IMR-90 (cell line): ENCODE data around the gene FNBP1. TPM values are rescaled to one million over a fixed set of nuclear protein-coding genes. Genes with fewer than 3 reads are reported as not detected.

Experiments used
- ATAC-seq: fragments of 200-7000 bp; cut with Tn5 transposase; 2 replicates; pipeline ENCODE4 v1.9.1; 2020; ENCODE audit warnings: low read depth, mild to moderate bottlenecking, moderate library complexity
- BruUV-seq: library from RNA; stranded (reverse); fragments of 400-500 nt; replicated peaks from 2 replicates; lab custom pipeline; 2021; lab: Mats Ljungman, UMichigan
- CTCF ChIA-PET: fragments of 300-600 bp; formaldehyde crosslinking; extraction: SDS; loops from one replicate; lab custom pipeline; 2021; ENCODE audit warnings: antibody characterized with exemption; lab: Yijun Ruan, JAX
- POLR2A ChIA-PET: fragments of 300-600 bp; sonication (Branson Sonifier 250); formaldehyde crosslinking; loops from one replicate; lab custom pipeline; 2022; ENCODE audit warnings: antibody characterized with exemption; ENCODE audit not compliant: unreplicated experiment; lab: Charles Lee
- DNase-seq: peaks from one replicate; pipeline ENCODE4 v3.0.0; 2013
- H2AFZ ChIP-seq: replicated peaks from 2 replicates; pipeline ENCODE3; 2013; ENCODE audit warnings: low read length, mild to moderate bottlenecking; ENCODE audit not compliant: poor library complexity
- H2AK5ac ChIP-seq: 2 replicates; pipeline ENCODE4 v1.6.1; 2013; ENCODE audit warnings: low read depth, low read length, inconsistent platforms
- H2AK9ac ChIP-seq: replicated peaks from 2 replicates; pipeline ENCODE3; 2013; ENCODE audit warnings: mild to moderate bottlenecking, low read depth, low read length, moderate library complexity; ENCODE audit not compliant: poor library complexity
- H2BK120ac ChIP-seq: 2 replicates; pipeline ENCODE4 v1.6.1; 2013; ENCODE audit warnings: low read depth, low read length, inconsistent platforms
- H2BK15ac ChIP-seq: 3 replicates; pipeline ENCODE4 v1.6.1; 2013; ENCODE audit warnings: low read depth, low read length, inconsistent platforms
- H2BK20ac ChIP-seq: 2 replicates; pipeline ENCODE4 v1.6.1; 2013; ENCODE audit warnings: low read depth, mild to moderate bottlenecking, inconsistent platforms, low read length, moderate library complexity
- H2BK5ac ChIP-seq: 2 replicates; pipeline ENCODE4 v1.6.1; 2013; ENCODE audit warnings: mild to moderate bottlenecking, low read depth, low read length, inconsistent platforms; ENCODE audit not compliant: poor library complexity, severe bottlenecking
- H3K14ac ChIP-seq: replicated peaks from 2 replicates; pipeline ENCODE4 v1.6.1; 2013; ENCODE audit warnings: low read depth, low read length, inconsistent platforms
- H3K18ac ChIP-seq: 2 replicates; pipeline ENCODE4 v1.6.1; 2013; ENCODE audit warnings: low read depth, low read length, control low read depth
- H3K23ac ChIP-seq: 2 replicates; pipeline ENCODE4 v1.6.1; 2013; ENCODE audit warnings: low read depth, low read length, inconsistent platforms
- H3K27ac ChIP-seq: 2 replicates; pipeline ENCODE4 v1.5.1; 2013; ENCODE audit warnings: mild to moderate bottlenecking, control low read depth, low read length; ENCODE audit not compliant: insufficient read depth
- H3K27me3 ChIP-seq: 2 replicates; pipeline ENCODE4 v1.6.1; 2013; ENCODE audit warnings: low read length; ENCODE audit not compliant: control insufficient read depth, insufficient read depth
- H3K36me3 ChIP-seq: 2 replicates; pipeline ENCODE4 v1.6.1; 2013; ENCODE audit warnings: low read length, mixed read lengths; ENCODE audit not compliant: control insufficient read depth, insufficient read depth
- H3K4ac ChIP-seq: 2 replicates; pipeline ENCODE4 v1.6.1; 2013; ENCODE audit warnings: low read depth, low read length, inconsistent platforms
- H3K4me1 ChIP-seq: 2 replicates; pipeline ENCODE4 v1.6.1; 2013; ENCODE audit warnings: low read length, mixed read lengths; ENCODE audit not compliant: control insufficient read depth, insufficient read depth
- H3K4me2 ChIP-seq: 2 replicates; pipeline ENCODE4 v1.6.1; 2013; ENCODE audit warnings: low read depth, mild to moderate bottlenecking, control low read depth, low read length, moderate library complexity
- H3K4me3 ChIP-seq: 2 replicates; pipeline ENCODE4 v1.5.1; 2013; ENCODE audit warnings: low read depth, mild to moderate bottlenecking, control low read depth, low read length, moderate library complexity; ENCODE audit not compliant: insufficient read depth
- H3K56ac ChIP-seq: 2 replicates; pipeline ENCODE4 v1.6.1; 2013; ENCODE audit warnings: low read length, inconsistent platforms; ENCODE audit not compliant: insufficient read depth; ENCODE audit errors: extremely low read depth
- H3K79me1 ChIP-seq, 2 experiments: 2 replicates each; pipeline ENCODE4 v1.6.1; 2013; ENCODE audit warnings: low read length in 2 of 2, inconsistent platforms in 1 of 2, low read depth in 1 of 2
- H3K9ac ChIP-seq: 2 replicates; pipeline ENCODE4 v1.6.1; 2013; ENCODE audit warnings: low read depth, low read length, control low read depth
- H3K9me1 ChIP-seq: 2 replicates; pipeline ENCODE4 v1.6.1; 2013; ENCODE audit warnings: low read length, inconsistent platforms; ENCODE audit not compliant: insufficient read depth
- H3K9me3 ChIP-seq: 2 replicates; pipeline ENCODE4 v1.6.1; 2013; ENCODE audit warnings: low read length; ENCODE audit not compliant: control insufficient read depth, insufficient read depth
- H4K20me1 ChIP-seq: 2 replicates; pipeline ENCODE4 v1.6.1; 2013; ENCODE audit warnings: low read length, inconsistent platforms; ENCODE audit not compliant: insufficient read depth
- H4K5ac ChIP-seq: 2 replicates; pipeline ENCODE4 v1.6.1; 2013; ENCODE audit warnings: mild to moderate bottlenecking, low read depth, low read length, control low read depth
- H4K8ac ChIP-seq, 2 experiments: 2 replicates each; pipeline ENCODE4 v1.6.1; 2013; ENCODE audit warnings: low read depth in 2 of 2, low read length in 2 of 2, control low read depth in 1 of 2, inconsistent platforms in 1 of 2
- H4K91ac ChIP-seq: 2 replicates; pipeline ENCODE4 v1.6.1; 2013; ENCODE audit warnings: low read depth, low read length, inconsistent platforms; ENCODE audit not compliant: insufficient read depth
- BHLHE40 ChIP-seq: fragments of 150-350 bp; IDR thresholded peaks from 2 replicates; pipeline ENCODE4 v1.6.1; 2016; ENCODE audit warnings: mild to moderate bottlenecking, low read depth, low read length
- CEBPB ChIP-seq: IDR thresholded peaks from 2 replicates; pipeline ENCODE4 v1.6.1; 2012; ENCODE audit warnings: low read depth, low read length, improper control_type of control experiment
- CHD1 ChIP-seq: IDR thresholded peaks from 2 replicates; pipeline ENCODE4 v1.6.1; 2012; ENCODE audit warnings: low read depth, low read length, improper control_type of control experiment
- FOS ChIP-seq: fragments of 150-350 bp; IDR thresholded peaks from 2 replicates; pipeline ENCODE4 v1.6.1; 2016; ENCODE audit warnings: low read depth, low read length
- MAFK ChIP-seq: IDR thresholded peaks from 2 replicates; pipeline ENCODE4 v1.6.1; 2012; ENCODE audit warnings: low read depth, low read length, improper control_type of control experiment
- MAZ ChIP-seq: IDR thresholded peaks from 2 replicates; pipeline ENCODE4 v1.6.1; 2012; ENCODE audit warnings: low read depth, mild to moderate bottlenecking, low read length, improper control_type of control experiment, moderate library complexity, borderline replicate concordance
- MXI1 ChIP-seq: IDR thresholded peaks from 2 replicates; pipeline ENCODE4 v1.6.1; 2012; ENCODE audit warnings: low read depth, mild to moderate bottlenecking, low read length, moderate library complexity, borderline replicate concordance
- NFE2L2 ChIP-seq: fragments of 150-350 bp; IDR thresholded peaks from 2 replicates; pipeline ENCODE4 v1.6.1; 2016; ENCODE audit warnings: low read depth, mild to moderate bottlenecking, low read length
- POLR2A ChIP-seq: IDR thresholded peaks from 2 replicates; pipeline ENCODE4 v1.6.1; 2012; ENCODE audit warnings: mild to moderate bottlenecking, low read depth, low read length
- RAD21 ChIP-seq: IDR thresholded peaks from 2 replicates; pipeline ENCODE4 v1.6.1; 2012; ENCODE audit warnings: low read length, improper control_type of control experiment
- RCOR1 ChIP-seq: IDR thresholded peaks from 2 replicates; pipeline ENCODE4 v1.6.1; 2012; ENCODE audit warnings: mild to moderate bottlenecking, low read length, improper control_type of control experiment; ENCODE audit not compliant: insufficient replicate concordance
- RFX5 ChIP-seq: IDR thresholded peaks from 2 replicates; pipeline ENCODE4 v1.8.0; 2012; ENCODE audit warnings: low read depth, mild to moderate bottlenecking, low read length, moderate library complexity
- SMC3 ChIP-seq: fragments of 150-350 bp; IDR thresholded peaks from 2 replicates; pipeline ENCODE4 v1.6.1; 2016; ENCODE audit warnings: low read depth, mild to moderate bottlenecking, antibody characterized with exemption, low read length, moderate library complexity
- WGBS, 2 experiments: methylation state at CpG; one replicate each; pipeline versions ENCODE4 v1.1.5 to v1.1.7; 2013; ENCODE audit warnings: missing lambda C conversion rate in 2 of 2; ENCODE audit not compliant: insufficient read length in 1 of 2; ENCODE audit errors: extremely low coverage in 2 of 2; 5-methylcytosine and 5-hydroxymethylcytosine counted together
- dilution Hi-C: fragments of 300-500 bp; cut with HindIII; formaldehyde crosslinking; loops from one replicate; pipeline ENCODE4 v1.14.3; 2018; ENCODE audit warnings: low sequenced_read_pairs; ENCODE audit not compliant: unreplicated experiment
- in situ Hi-C: fragments of 300-500 bp; cut with MboI; formaldehyde crosslinking; loops from 3 replicates; pipeline ENCODE4 v1.14.3; 2019; ENCODE audit warnings: low sequenced_read_pairs, inconsistent platforms, mixed read lengths
- intact Hi-C: fragments of 100-400 bp; cut with micrococcal nuclease; formaldehyde crosslinking; loops from 2 replicates; pipeline ENCODE4 v1.10.0; 2022
- polyA plus RNA-seq, 3 experiments: library from polyadenylated mRNA; depleted of rRNA; stranded (reverse); fragments of >200 nt; gene quantifications; 2 replicates each; pipeline ENCODE4 v1.2.3, GENCODE V29; 2012; ENCODE audit warnings: low replicate concordance in 1 of 3
- total RNA-seq: library from RNA; depleted of rRNA; stranded (reverse); fragments of >200 nt; gene quantifications from 2 replicates; pipeline ENCODE4 v1.2.3, GENCODE V29; 2012
- TF ChIP-seq, protein P1 (sequence below): fragments of 150-350 bp; IDR thresholded peaks from 2 replicates; pipeline ENCODE4 v1.6.1; 2017; ENCODE audit warnings: mild to moderate bottlenecking, antibody characterized with exemption, low read length, low read depth
- TF ChIP-seq, protein P2 (sequence below): conservative IDR thresholded peaks from 2 replicates; pipeline ENCODE4 v1.5.1; 2012; ENCODE audit warnings: mild to moderate bottlenecking, low read depth, low read length, improper control_type of control experiment
- TF ChIP-seq, protein P3 (sequence below): fragments of 150-350 bp; IDR thresholded peaks from 2 replicates; pipeline ENCODE4 v1.6.1; 2016; ENCODE audit warnings: low read depth, mild to moderate bottlenecking, low read length, moderate library complexity, borderline replicate concordance

Gene FNBP1
- total and polyA plus RNA-seq, 2 of the 4 experiments (the other 2 are of a cell fraction), result 10.3 to 15.4 TPM

DNA sequence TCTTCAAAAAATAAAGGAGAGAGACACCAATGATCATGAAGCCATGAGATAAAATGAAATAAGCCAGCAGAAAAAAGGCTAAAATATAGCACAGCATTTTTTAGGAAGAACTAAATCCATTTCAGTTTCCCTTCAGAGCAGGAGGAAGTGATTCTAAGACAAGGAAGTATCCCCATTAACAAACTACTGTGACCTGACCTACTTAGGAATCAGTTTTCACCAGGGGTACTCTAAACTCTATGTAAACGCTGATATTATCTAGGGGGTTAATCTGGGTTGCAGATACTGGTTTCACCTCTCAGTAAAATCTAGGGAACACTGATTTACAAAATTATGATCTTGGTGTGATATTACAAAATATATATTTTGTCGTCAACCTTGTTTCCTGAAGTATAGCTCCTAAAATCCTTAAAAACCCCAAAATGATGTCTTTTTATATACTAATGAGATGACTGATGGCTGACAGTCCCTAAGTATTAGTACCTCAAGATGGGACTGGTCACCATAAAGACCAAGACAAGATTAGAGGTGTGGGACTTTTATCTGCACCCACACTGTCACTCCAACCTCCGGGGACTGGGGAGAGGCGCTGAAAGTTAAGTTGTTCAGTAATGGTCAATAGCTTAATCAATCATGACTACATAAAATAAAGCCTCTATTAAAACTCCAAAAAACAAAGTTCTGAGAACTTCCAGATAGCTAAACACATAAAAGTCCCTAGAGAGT lies 2.9 kb upstream of the FNBP1 start:
- Histone ChIP-seq H3K9me3 (no peaks in the 10 kb centered on the region), H4K5ac (no peak overlapping the region), H2AK9ac (no peak overlapping the region), H3K9ac (no peak overlapping the region), H2BK120ac (no peak overlapping the region), H4K91ac (no peak overlapping the region), H2AFZ (no peak overlapping the region), H4K20me1 (peaks cover 14% of the 10 kb centered on the region; the same call in 1 of the 2 replicates), H2AK5ac (no peak overlapping the region), H3K4me2 (no peak overlapping the region), H3K56ac (no peak overlapping the region), H3K79me1 (peaks cover 5 to 20% of the 10 kb centered on the region in 2 experiments; a peak in 3 of 4 replicates), H3K27ac (no peak overlapping the region), H3K23ac (no peak overlapping the region), H2BK5ac (no peak overlapping the region), H3K18ac (no peak overlapping the region), H3K4me3 (no peak overlapping the region), H3K4me1 (no peaks in the 10 kb centered on the region), H4K8ac (no peak overlapping the region), H3K14ac (no peak overlapping the region), H3K27me3 (no peaks in the 10 kb centered on the region), H3K9me1 (no peaks in the 10 kb centered on the region), H2BK20ac (no peak overlapping the region), H3K4ac (no peak overlapping the region), H2BK15ac (no peak overlapping the region), H3K36me3 (no peaks in the 10 kb centered on the region)
- POLR2A ChIA-PET, result no interaction called here
- no CpG with 5 or more reads among the region's 4 CpGs for WGBS, 2 experiments
- intact Hi-C loops (no loop called here), dilution Hi-C loops (no loop called here), in situ Hi-C loops (no loop called here)
- DNase-seq, result no peak
- no peak for ATAC-seq
- CTCF ChIA-PET, result interaction anchor here (1.0 kb wide), 1 partner anchor 10 kb away, joined by 3 read pairs; no protein-coding TSS in a partner anchor
- no TSS peak for BruUV-seq
- TF ChIP-seq MAZ, result no peak
- TF ChIP-seq SMC3, result no peak
- TF ChIP-seq, protein P1, sequence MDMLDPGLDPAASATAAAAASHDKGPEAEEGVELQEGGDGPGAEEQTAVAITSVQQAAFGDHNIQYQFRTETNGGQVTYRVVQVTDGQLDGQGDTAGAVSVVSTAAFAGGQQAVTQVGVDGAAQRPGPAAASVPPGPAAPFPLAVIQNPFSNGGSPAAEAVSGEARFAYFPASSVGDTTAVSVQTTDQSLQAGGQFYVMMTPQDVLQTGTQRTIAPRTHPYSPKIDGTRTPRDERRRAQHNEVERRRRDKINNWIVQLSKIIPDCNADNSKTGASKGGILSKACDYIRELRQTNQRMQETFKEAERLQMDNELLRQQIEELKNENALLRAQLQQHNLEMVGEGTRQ, result no peak
- TF ChIP-seq, protein P2, sequence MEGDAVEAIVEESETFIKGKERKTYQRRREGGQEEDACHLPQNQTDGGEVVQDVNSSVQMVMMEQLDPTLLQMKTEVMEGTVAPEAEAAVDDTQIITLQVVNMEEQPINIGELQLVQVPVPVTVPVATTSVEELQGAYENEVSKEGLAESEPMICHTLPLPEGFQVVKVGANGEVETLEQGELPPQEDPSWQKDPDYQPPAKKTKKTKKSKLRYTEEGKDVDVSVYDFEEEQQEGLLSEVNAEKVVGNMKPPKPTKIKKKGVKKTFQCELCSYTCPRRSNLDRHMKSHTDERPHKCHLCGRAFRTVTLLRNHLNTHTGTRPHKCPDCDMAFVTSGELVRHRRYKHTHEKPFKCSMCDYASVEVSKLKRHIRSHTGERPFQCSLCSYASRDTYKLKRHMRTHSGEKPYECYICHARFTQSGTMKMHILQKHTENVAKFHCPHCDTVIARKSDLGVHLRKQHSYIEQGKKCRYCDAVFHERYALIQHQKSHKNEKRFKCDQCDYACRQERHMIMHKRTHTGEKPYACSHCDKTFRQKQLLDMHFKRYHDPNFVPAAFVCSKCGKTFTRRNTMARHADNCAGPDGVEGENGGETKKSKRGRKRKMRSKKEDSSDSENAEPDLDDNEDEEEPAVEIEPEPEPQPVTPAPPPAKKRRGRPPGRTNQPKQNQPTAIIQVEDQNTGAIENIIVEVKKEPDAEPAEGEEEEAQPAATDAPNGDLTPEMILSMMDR, result no peak
- no peak for TF ChIP-seq FOS
- TF ChIP-seq NFE2L2, result no peak
- no peak for TF ChIP-seq POLR2A
- no peak for TF ChIP-seq CHD1
- TF ChIP-seq CEBPB, result no peak
- TF ChIP-seq, protein P3, sequence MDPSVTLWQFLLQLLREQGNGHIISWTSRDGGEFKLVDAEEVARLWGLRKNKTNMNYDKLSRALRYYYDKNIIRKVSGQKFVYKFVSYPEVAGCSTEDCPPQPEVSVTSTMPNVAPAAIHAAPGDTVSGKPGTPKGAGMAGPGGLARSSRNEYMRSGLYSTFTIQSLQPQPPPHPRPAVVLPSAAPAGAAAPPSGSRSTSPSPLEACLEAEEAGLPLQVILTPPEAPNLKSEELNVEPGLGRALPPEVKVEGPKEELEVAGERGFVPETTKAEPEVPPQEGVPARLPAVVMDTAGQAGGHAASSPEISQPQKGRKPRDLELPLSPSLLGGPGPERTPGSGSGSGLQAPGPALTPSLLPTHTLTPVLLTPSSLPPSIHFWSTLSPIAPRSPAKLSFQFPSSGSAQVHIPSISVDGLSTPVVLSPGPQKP, result no peak
- no peak for TF ChIP-seq MAFK
- TF ChIP-seq RCOR1, result no peak
- TF ChIP-seq BHLHE40, result no peak
- TF ChIP-seq RFX5, result no peak
- no peak for TF ChIP-seq MXI1
- TF ChIP-seq RAD21, result no peak
